HepG2 (cell line): Measurements from ENCODE around the gene DENND10. TPM values are rescaled to one million over a fixed set of nuclear protein-coding genes. Genes with fewer than 3 reads are reported as not detected.

Experiments used
- CREM ChIP-seq, 2 experiments: sonication (generic) in 1 of 2; formaldehyde crosslinking in 1 of 2; IDR thresholded peaks; 2 replicates each; pipeline versions ENCODE4 v1.4.0 to v1.6.1; 2016 to 2020; ENCODE audit warnings: antibody characterized with exemption in 1 of 2, mild to moderate bottlenecking in 1 of 2, missing genetic modification reagents in 1 of 2
- ERF ChIP-seq: IDR thresholded peaks from 2 replicates; pipeline ENCODE4 v1.6.1; 2018; ENCODE audit warnings: missing biosample characterization, missing genetic modification reagents
- FOXC1 ChIP-seq: sonication (generic); formaldehyde crosslinking; IDR thresholded peaks from 2 replicates; pipeline ENCODE4 v1.8.0; 2022; ENCODE audit warnings: mild to moderate bottlenecking, missing genetic modification reagents, borderline replicate concordance
- HNRNPUL1 ChIP-seq: fragments of 200-400 bp; formaldehyde crosslinking; IDR thresholded peaks from 2 replicates; pipeline ENCODE4 v1.6.1; 2017; ENCODE audit warnings: low read depth, mild to moderate bottlenecking, low read length, moderate library complexity
- MIER3 ChIP-seq: IDR thresholded peaks from 2 replicates; pipeline ENCODE4 v1.6.1; 2016; ENCODE audit warnings: missing compliant biosample characterization, borderline replicate concordance
- NFIC ChIP-seq: IDR thresholded peaks from 2 replicates; pipeline ENCODE4 v1.6.1; 2012; ENCODE audit warnings: mild to moderate bottlenecking, low read length, inconsistent platforms
- SRSF1 ChIP-seq: fragments of 200-400 bp; formaldehyde crosslinking; optimal IDR thresholded peaks from 2 replicates; pipeline ENCODE3; 2017; ENCODE audit warnings: mild to moderate bottlenecking, low read depth, low read length, moderate library complexity
- YY1 ChIP-seq: IDR thresholded peaks from 2 replicates; pipeline ENCODE4 v1.6.1; 2011; ENCODE audit warnings: low read length, low read depth, moderate library complexity, mild to moderate bottlenecking; ENCODE audit not compliant: insufficient read depth, insufficient replicate concordance
- ZBTB42 ChIP-seq: sonication (generic); formaldehyde crosslinking; IDR thresholded peaks from 2 replicates; pipeline ENCODE4 v1.5.0; 2020; ENCODE audit warnings: mild to moderate bottlenecking, missing genetic modification reagents
- ZBTB7B ChIP-seq: sonication (generic); formaldehyde crosslinking; IDR thresholded peaks from 2 replicates; pipeline ENCODE4 v1.4.0; 2020; ENCODE audit warnings: missing genetic modification reagents
- ZMAT3 ChIP-seq: sonication (generic); formaldehyde crosslinking; conservative IDR thresholded peaks from 2 replicates; pipeline ENCODE4 v1.7.0; 2021; ENCODE audit warnings: missing genetic modification reagents
- ZNF232 ChIP-seq: sonication (generic); formaldehyde crosslinking; IDR thresholded peaks from 2 replicates; pipeline ENCODE4 v1.4.0; 2020; ENCODE audit warnings: missing genetic modification reagents, borderline replicate concordance
- ZNF24 ChIP-seq: fragments of 450-650 bp; IDR thresholded peaks from 2 replicates; pipeline ENCODE4 v1.6.1; 2017; ENCODE audit warnings: antibody characterized with exemption, mild to moderate bottlenecking
- ZNF510 ChIP-seq: sonication (generic); formaldehyde crosslinking; IDR thresholded peaks from 2 replicates; pipeline ENCODE4 v1.4.0; 2020; ENCODE audit warnings: low read depth, mild to moderate bottlenecking, missing genetic modification reagents
- ZNF792 ChIP-seq: IDR thresholded peaks from 2 replicates; pipeline ENCODE4 v1.6.1; 2016
- polyA plus RNA-seq, 8 experiments: library from polyadenylated mRNA; depleted of rRNA in 3 of 8; stranded (reverse) in 7 of 8; unstranded in 1 of 8; fragments of >200 nt; fragmentation: Illumina TruSeq in 4 of 8; extraction: Trizol in 4 of 8; gene quantifications; 2 replicates each; pipeline versions ENCODE4 v1.2.1 to v1.2.3, GENCODE V29; 2011 to 2016; ENCODE audit warnings: low read depth in 4 of 8, missing spikeins in 1 of 8, mixed read lengths in 1 of 8; ENCODE audit not compliant: insufficient read depth in 1 of 8
- total RNA-seq, 5 experiments: library from RNA; depleted of rRNA; stranded (reverse); fragments of >200 nt; fragmentation: Illumina TruSeq; extraction: Trizol; gene quantifications; 2 replicates each; pipeline ENCODE4 v1.2.3, GENCODE V29; 2016; ENCODE audit warnings: low read depth in 1 of 5
- TF ChIP-seq, protein P1 (sequence below): IDR thresholded peaks from 2 replicates; pipeline ENCODE4 v1.6.1; 2012; ENCODE audit warnings: low read depth, low read length, improper control_type of control experiment
- TF ChIP-seq, protein P2 (sequence below): sonication (generic); formaldehyde crosslinking; IDR thresholded peaks from 2 replicates; pipeline ENCODE4 v1.5.1; 2020; ENCODE audit warnings: mild to moderate bottlenecking, missing genetic modification reagents, moderate library complexity
- TF ChIP-seq, protein P3 (sequence below): sonication (generic); formaldehyde crosslinking; IDR thresholded peaks from 2 replicates; pipeline ENCODE4 v1.5.1; 2020; ENCODE audit warnings: mild to moderate bottlenecking, missing genetic modification reagents

The DENND10 gene
- total and polyA plus RNA-seq, 2 of the 13 experiments (the other 11 are each of a cell fraction or from before 2014, with no cell fraction given) = 43.7 to 78.8 TPM

DNA sequence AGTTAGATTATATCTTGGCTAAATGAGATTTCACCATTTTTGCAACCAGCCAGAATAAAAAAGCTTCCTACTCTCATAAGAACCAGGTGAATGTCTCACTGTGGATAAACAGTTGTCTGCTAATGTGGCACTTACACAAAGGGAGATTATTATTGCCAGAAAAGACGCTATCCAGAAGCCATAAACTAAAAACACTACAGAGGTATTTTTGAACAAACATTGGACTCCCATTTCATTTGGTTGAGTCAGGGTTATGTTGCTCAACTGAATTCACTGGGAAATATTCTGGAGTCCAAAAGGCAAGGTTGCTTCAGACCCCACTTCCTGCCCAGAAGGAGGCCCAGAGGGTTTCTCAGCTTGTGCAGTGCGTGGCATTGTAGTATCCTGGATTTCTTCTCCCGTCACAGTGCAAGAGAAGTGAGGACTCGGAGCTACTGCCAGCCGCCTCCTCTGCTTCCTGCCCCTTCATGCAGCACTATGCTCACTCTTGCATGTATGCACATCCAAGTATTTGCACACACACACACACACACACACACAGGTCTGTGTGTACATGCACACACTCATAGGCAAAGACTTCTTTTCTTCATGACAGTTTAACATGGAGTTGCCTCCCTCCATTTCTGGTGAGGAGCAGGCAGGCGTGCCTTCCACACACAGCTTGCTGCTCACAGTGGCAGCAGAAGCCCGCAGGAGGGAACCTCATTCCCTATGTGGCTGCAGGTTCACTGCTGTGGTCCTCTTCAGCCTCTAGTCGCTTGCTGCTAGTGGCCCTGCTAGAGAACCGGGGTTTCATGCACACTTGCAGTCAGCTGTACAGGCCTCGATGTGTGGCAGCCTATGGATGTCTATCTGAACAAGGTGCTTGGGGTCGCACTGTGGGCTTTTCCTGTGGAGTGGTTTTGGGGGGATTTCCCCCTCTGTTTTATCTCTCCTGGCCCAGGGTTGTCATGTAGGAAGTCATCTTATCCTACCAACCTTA is 10.1 kb downstream of the DENND10 start (continued):
- TF ChIP-seq, protein P1, sequence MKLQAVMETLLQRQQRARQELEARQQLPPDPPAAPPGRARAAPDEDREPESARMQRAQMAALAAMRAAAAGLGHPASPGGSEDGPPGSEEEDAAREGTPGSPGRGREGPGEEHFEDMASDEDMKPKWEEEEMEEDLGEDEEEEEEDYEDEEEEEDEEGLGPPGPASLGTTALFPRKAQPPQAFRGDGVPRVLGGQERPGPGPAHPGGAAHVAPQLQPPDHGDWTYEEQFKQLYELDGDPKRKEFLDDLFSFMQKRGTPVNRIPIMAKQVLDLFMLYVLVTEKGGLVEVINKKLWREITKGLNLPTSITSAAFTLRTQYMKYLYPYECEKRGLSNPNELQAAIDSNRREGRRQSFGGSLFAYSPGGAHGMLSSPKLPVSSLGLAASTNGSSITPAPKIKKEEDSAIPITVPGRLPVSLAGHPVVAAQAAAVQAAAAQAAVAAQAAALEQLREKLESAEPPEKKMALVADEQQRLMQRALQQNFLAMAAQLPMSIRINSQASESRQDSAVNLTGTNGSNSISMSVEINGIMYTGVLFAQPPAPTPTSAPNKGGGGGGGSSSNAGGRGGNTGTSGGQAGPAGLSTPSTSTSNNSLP = peak; percentile 67; the same call in 1 of the 2 replicates
- TF ChIP-seq HNRNPUL1 (no peak), ZBTB42 (no peak), ERF (peak; percentile 76; the same call in 1 of the 2 replicates), MIER3 (peak; percentile 82; the same call in 1 of the 2 replicates), ZBTB7B (CRISPR knock-in tag) (peak; percentile 57; the same call in 1 of the 2 replicates), SRSF1 (no peak), CREM (IDR thresholded peaks at IDR 0.05) (peak; percentile 77), CREM (CRISPR knock-in tag; IDR thresholded peaks at IDR 0.05) (no peak), YY1 (peak; percentile 23), NFIC (peak; percentile 87), ZNF24 (0 out of 2 replicates have a peak, but pooled peaks have one; percentile 56), ZMAT3 (CRISPR knock-in tag) (0 out of 2 replicates have a peak, but pooled peaks have one; percentile 28), FOXC1 (0 out of 2 replicates have a peak, but pooled peaks have one; percentile 32), ZNF510 (CRISPR knock-in tag) (peak; percentile 57; the same call in 1 of the 2 replicates), ZNF792 (CRISPR knock-in tag) (peak; percentile 39; the same call in 1 of the 2 replicates), ZNF232 (CRISPR knock-in tag) (peak; percentile 17; the same call in 1 of the 2 replicates)
- TF ChIP-seq, protein P2, sequence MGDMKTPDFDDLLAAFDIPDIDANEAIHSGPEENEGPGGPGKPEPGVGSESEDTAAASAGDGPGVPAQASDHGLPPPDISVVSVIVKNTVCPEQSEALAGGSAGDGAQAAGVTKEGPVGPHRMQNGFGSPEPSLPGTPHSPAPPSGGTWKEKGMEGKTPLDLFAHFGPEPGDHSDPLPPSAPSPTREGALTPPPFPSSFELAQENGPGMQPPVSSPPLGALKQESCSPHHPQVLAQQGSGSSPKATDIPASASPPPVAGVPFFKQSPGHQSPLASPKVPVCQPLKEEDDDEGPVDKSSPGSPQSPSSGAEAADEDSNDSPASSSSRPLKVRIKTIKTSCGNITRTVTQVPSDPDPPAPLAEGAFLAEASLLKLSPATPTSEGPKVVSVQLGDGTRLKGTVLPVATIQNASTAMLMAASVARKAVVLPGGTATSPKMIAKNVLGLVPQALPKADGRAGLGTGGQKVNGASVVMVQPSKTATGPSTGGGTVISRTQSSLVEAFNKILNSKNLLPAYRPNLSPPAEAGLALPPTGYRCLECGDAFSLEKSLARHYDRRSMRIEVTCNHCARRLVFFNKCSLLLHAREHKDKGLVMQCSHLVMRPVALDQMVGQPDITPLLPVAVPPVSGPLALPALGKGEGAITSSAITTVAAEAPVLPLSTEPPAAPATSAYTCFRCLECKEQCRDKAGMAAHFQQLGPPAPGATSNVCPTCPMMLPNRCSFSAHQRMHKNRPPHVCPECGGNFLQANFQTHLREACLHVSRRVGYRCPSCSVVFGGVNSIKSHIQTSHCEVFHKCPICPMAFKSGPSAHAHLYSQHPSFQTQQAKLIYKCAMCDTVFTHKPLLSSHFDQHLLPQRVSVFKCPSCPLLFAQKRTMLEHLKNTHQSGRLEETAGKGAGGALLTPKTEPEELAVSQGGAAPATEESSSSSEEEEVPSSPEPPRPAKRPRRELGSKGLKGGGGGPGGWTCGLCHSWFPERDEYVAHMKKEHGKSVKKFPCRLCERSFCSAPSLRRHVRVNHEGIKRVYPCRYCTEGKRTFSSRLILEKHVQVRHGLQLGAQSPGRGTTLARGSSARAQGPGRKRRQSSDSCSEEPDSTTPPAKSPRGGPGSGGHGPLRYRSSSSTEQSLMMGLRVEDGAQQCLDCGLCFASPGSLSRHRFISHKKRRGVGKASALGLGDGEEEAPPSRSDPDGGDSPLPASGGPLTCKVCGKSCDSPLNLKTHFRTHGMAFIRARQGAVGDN (CRISPR knock-in tag) = peak; percentile 85
- TF ChIP-seq, protein P3, sequence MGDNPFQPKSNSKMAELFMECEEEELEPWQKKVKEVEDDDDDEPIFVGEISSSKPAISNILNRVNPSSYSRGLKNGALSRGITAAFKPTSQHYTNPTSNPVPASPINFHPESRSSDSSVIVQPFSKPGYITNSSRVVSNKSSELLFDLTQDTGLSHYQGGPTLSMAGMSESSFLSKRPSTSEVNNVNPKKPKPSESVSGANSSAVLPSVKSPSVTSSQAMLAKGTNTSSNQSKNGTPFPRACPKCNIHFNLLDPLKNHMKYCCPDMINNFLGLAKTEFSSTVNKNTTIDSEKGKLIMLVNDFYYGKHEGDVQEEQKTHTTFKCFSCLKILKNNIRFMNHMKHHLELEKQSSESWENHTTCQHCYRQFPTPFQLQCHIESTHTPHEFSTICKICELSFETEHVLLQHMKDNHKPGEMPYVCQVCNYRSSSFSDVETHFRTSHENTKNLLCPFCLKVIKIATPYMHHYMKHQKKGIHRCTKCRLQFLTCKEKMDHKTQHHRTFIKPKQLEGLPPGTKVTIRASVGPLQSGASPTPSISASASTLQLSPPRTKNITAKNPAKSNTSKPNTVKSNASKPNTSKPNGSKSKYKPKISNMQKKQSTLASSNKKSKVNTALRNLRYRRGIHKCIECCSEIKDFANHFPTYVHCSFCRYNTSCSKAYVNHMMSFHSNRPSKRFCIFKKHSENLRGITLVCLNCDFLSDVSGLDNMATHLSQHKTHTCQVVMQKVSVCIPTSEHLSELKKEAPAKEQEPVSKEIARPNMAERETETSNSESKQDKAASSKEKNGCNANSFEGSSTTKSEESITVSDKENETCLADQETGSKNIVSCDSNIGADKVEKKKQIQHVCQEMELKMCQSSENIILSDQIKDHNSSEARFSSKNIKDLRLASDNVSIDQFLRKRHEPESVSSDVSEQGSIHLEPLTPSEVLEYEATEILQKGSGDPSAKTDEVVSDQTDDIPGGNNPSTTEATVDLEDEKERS (CRISPR knock-in tag) = 0 out of 2 replicates have a peak, but pooled peaks have one; percentile 3
